SK-N-SH (cell line): ENCODE results near the gene FLOT1. TPM values are rescaled to one million over a fixed set of nuclear protein-coding genes. Genes with fewer than 3 reads are reported as not detected.
"Not testable (repeated sequence)": the region's sequence is repeated elsewhere in the genome, so short reads cannot be mapped to it uniquely, and the experiment has no call there.

Source experiments
- CTCF ChIA-PET: fragments of 300-600, 350-600 bp; formaldehyde crosslinking; extraction: SDS; loops from one replicate; lab custom pipeline; 2021; lab: Yijun Ruan, JAX
- POLR2A ChIA-PET: fragments of 350-600 bp; sonication (Branson Sonifier 250); formaldehyde crosslinking; extraction: SDS; loops from one replicate; lab custom pipeline; 2020; ENCODE audit warnings: antibody characterized with exemption, inconsistent platforms; lab: Yijun Ruan, JAX
- DNase-seq: peaks from one replicate; pipeline ENCODE4 v3.0.0; 2012
- H2AFZ ChIP-seq: fragments of 200-600 bp; sonication (generic); 2 replicates; pipeline ENCODE4 v1.8.1; 2016; ENCODE audit warnings: antibody characterized with exemption, mild to moderate bottlenecking, low read depth
- H3F3A ChIP-seq: fragments of 200-600 bp; sonication (generic); replicated peaks from 2 replicates; pipeline ENCODE3; 2016; ENCODE audit warnings: antibody characterized with exemption, mild to moderate bottlenecking; ENCODE audit not compliant: insufficient read depth
- H3K27ac ChIP-seq, 2 experiments: fragments of 200-500 bp in 1 of 2; fragments of 200-600 bp in 1 of 2; sonication (Bioruptor generic) in 1 of 2; sonication (generic), shearing (Covaris generic) in 1 of 2; 2 replicates each; pipeline versions ENCODE4 v1.5.1 to v1.6.1; 2014 to 2016; ENCODE audit warnings: low read depth in 2 of 2, inconsistent platforms in 1 of 2, low read length in 1 of 2, mild to moderate bottlenecking in 1 of 2, mixed read lengths in 1 of 2
- H3K27me3 ChIP-seq: fragments of 200-600 bp; sonication (generic), shearing (Covaris generic); 2 replicates; pipeline ENCODE4 v1.6.1; 2016; ENCODE audit warnings: mixed run types; ENCODE audit not compliant: insufficient read depth
- H3K36me3 ChIP-seq, 2 experiments: fragments of 200-500 bp in 1 of 2; fragments of 200-600 bp in 1 of 2; sonication (Bioruptor generic) in 1 of 2; sonication (generic) in 1 of 2; replicated peaks in 1 of 2; 2 replicates each; pipeline versions ENCODE3 to v1.5.1; 2014 to 2016; ENCODE audit warnings: low read length in 1 of 2, mild to moderate bottlenecking in 1 of 2; ENCODE audit not compliant: insufficient read depth in 2 of 2, control insufficient read depth in 1 of 2
- H3K4me1 ChIP-seq, 2 experiments: fragments of 200-500 bp in 1 of 2; fragments of 200-600 bp in 1 of 2; sonication (Bioruptor generic) in 1 of 2; sonication (generic), shearing (Covaris generic) in 1 of 2; 2 replicates each; pipeline versions ENCODE4 v1.5.1 to v1.6.1; 2014 to 2016; ENCODE audit warnings: low read depth in 1 of 2, low read length in 1 of 2, mixed run types in 1 of 2; ENCODE audit not compliant: insufficient read depth in 2 of 2, control insufficient read depth in 1 of 2
- H3K4me2 ChIP-seq: fragments of 200-600 bp; sonication (generic), shearing (Covaris generic); 2 replicates; pipeline ENCODE4 v1.6.1; 2017; ENCODE audit warnings: mixed run types
- H3K4me3 ChIP-seq, 2 experiments: fragments of 200-500 bp in 1 of 2; fragments of 200-600 bp in 1 of 2; sonication (Bioruptor generic) in 1 of 2; sonication (generic), shearing (Covaris generic) in 1 of 2; 2 replicates each; pipeline versions ENCODE4 v1.5.1 to v1.8.1; 2014 to 2016; ENCODE audit warnings: low read depth in 2 of 2, inconsistent platforms in 1 of 2, low read length in 1 of 2, mild to moderate bottlenecking in 1 of 2, mixed read lengths in 1 of 2, moderate library complexity in 1 of 2
- H3K79me2 ChIP-seq: fragments of 200-600 bp; sonication (generic); 2 replicates; pipeline ENCODE4 v1.8.1; 2017; ENCODE audit warnings: mild to moderate bottlenecking; ENCODE audit not compliant: insufficient read depth
- H3K9ac ChIP-seq: fragments of 200-600 bp; sonication (generic); 2 replicates; pipeline ENCODE4 v1.6.1; 2017; ENCODE audit warnings: mixed run types
- H3K9me2 ChIP-seq: fragments of 200-600 bp; sonication (generic); 2 replicates; pipeline ENCODE4 v1.6.1; 2017; ENCODE audit warnings: mixed run types
- H3K9me3 ChIP-seq: fragments of 200-600 bp; sonication (generic); 2 replicates; pipeline ENCODE4 v1.6.1; 2017; ENCODE audit warnings: mixed run types, mild to moderate bottlenecking, moderate library complexity
- H4K20me1 ChIP-seq: fragments of 200-600 bp; sonication (generic); 2 replicates; pipeline ENCODE4 v1.6.1; 2017; ENCODE audit warnings: mild to moderate bottlenecking, mixed run types; ENCODE audit not compliant: insufficient read depth
- ELF1 ChIP-seq: IDR thresholded peaks from 2 replicates; pipeline ENCODE4 v1.4.0; 2012
- FOSL2 ChIP-seq: IDR thresholded peaks from 2 replicates; pipeline ENCODE4 v1.4.0; 2012; ENCODE audit warnings: low read depth, mild to moderate bottlenecking, moderate library complexity, borderline replicate concordance
- GABPA ChIP-seq: IDR thresholded peaks from 2 replicates; pipeline ENCODE4 v1.4.0; 2012; ENCODE audit warnings: low read depth, mild to moderate bottlenecking
- GATA2 ChIP-seq: sonication (generic); formaldehyde crosslinking; IDR thresholded peaks from 2 replicates; pipeline ENCODE4 v1.5.0; 2020; ENCODE audit warnings: mild to moderate bottlenecking, missing genetic modification reagents
- RAD21 ChIP-seq: IDR thresholded peaks from 2 replicates; pipeline ENCODE4 v1.6.1; 2012; ENCODE audit warnings: mild to moderate bottlenecking, low read length
- RCOR1 ChIP-seq: fragments of 150-350 bp; IDR thresholded peaks from 2 replicates; pipeline ENCODE4 v1.6.1; 2017; ENCODE audit warnings: antibody characterized with exemption, low read length
- YY1 ChIP-seq: IDR thresholded peaks from 2 replicates; pipeline ENCODE4 v1.4.0; 2012; ENCODE audit warnings: low read depth, mild to moderate bottlenecking
- WGBS: methylation state at CpG from one replicate; pipeline ENCODE4 v1.1.6; 2017; ENCODE audit warnings: low lambda C conversion rate; 5-methylcytosine and 5-hydroxymethylcytosine counted together
- polyA plus RNA-seq, 3 experiments: library from polyadenylated mRNA; depleted of rRNA; stranded (reverse); fragments of >200 nt; gene quantifications; 2 replicates each; pipeline ENCODE4 v1.2.3, GENCODE V29; 2012

FLOT1 gene
- polyA plus RNA-seq, 1 of the 3 experiments (the other 2 are of a cell fraction): 462 TPM

DNA sequence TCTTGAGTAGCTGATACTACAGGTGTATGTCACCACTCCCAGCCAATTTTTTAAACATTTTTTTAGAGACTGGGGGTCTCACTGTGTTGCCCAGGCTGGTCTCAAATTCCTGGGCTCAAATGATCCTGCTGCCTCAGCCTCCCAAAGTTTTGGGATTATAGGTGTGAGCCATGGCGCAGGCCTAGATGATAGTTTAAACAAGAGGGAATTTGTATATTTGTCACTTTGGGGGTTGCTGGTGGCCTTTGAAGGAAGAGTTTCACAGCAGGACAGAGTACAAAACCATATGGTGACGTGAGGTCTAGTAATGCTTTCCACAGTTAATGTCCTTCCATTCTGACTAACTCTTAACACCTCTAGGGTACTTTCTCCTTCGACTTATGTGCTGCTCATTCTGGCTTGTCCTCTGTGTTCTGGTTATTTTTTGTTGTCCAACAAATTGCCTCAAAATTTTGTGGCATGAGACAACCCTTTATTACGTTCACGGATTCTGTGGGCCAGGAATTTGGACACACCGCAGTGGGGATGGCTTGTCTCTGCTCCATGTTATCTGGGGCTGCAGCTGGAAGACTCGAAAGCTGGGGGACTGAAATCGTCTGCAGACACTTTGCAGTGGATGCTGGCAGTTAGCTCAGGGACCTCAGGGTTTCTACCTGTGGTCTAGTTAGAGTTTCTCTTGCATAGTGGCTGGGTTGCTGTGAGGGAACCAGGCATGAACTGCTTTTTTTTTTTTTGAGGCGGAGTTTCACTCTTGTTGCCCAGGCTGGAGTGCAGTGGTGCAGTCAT, 24.9 kb upstream of the FLOT1 start:
- TF ChIP-seq RAD21: no peak
- peaks cover 34% of the 10 kb centered on the region for H3F3A ChIP-seq
- CTCF ChIA-PET: interaction anchor here (0.7 to 1.6 kb wide), 2 partner anchors 10 to 111 kb away, joined by 3 to 4 read pairs; no protein-coding TSS in a partner anchor
- no peak overlapping the region for H3K4me3 ChIP-seq
- H3K79me2 ChIP-seq: no peaks in the 10 kb centered on the region
- no peaks in the 10 kb centered on the region for H3K9me3 ChIP-seq
- H3K4me1 ChIP-seq: peaks cover 35 to 36% of the 10 kb centered on the region in 2 experiments
- no peak overlapping the region; a peak in 1 of 4 replicates for H3K27ac ChIP-seq
- H3K9me2 ChIP-seq: no peaks in the 10 kb centered on the region
- no peaks in the 10 kb centered on the region for H3K27me3 ChIP-seq
- H2AFZ ChIP-seq: no peak overlapping the region
- POLR2A ChIA-PET: no interaction called here
- WGBS: 90% methylated on average over 9 of the region's 9 CpGs
- no peaks in the 10 kb centered on the region for H4K20me1 ChIP-seq
- no peak for DNase-seq
- no peak overlapping the region for H3K9ac ChIP-seq
- H3K36me3 ChIP-seq: no peaks in the 10 kb centered on the region
- no peak overlapping the region for H3K4me2 ChIP-seq

DNA sequence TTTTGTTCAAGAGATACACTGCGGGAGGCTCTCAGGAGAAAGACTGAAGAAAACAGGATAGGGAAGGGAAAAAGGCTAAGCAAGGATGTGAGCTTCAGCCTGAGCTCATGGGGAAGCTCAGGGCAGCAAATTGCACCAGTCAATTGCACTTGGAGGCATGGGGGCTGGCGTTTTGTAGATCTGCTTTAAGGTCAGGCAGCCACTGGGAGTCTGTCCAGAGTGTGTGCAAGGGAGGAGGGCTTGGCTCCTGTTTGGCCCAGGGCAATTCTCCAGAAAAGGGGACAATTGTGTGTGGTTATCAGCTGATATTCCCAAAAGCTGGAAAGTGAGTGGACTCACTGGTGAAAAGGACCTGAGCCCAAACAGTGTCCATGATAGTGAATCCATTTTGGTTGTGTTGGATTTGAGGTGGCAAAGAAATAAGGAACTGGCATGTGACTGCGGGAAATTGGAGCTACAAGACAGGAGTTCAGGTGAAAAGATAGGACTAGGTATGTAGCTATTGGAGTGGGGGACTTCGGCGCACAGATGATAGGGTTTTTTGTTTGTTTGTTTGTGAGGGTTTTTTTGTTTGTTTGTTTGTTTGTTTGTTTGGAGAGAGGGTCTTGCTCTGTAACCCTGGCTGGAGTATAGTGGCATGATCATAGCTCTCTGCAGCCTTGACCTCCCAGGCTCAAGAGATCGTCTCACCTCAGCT, 24.1 kb upstream of the FLOT1 start:
- WGBS: 80% methylated on average over 6 of the region's 6 CpGs
- Histone ChIP-seq H3K27me3 (no peaks in the 10 kb centered on the region), H3K9me3 (no peaks in the 10 kb centered on the region), H3K36me3 (no peaks in the 10 kb centered on the region), H2AFZ (no peak overlapping the region), H3F3A (peaks cover 34% of the 10 kb centered on the region), H4K20me1 (no peaks in the 10 kb centered on the region), H3K9me2 (no peaks in the 10 kb centered on the region), H3K4me2 (no peak overlapping the region), H3K9ac (no peak overlapping the region), H3K4me1 (peaks cover 35 to 36% of the 10 kb centered on the region in 2 experiments), H3K4me3 (no peak overlapping the region), H3K27ac (no peak overlapping the region; a peak in 1 of 4 replicates), H3K79me2 (no peaks in the 10 kb centered on the region)
- CTCF ChIA-PET: interaction anchor here (1.6 kb wide), 1 partner anchor 10 kb away, joined by 4 read pairs; no protein-coding TSS in a partner anchor
- DNase-seq: no peak
- POLR2A ChIA-PET: interaction anchor here (0.6 kb wide), 1 partner anchor 141 kb away, joined by 4 read pairs; no protein-coding TSS in a partner anchor
- TF ChIP-seq GATA2 (CRISPR knock-in tag) (no peak), ELF1 (no peak), YY1 (no peak), FOSL2 (no peak), RCOR1 (no peak), RAD21 (no peak), GABPA (no peak)
- TF ChIP-seq, all 33 proteins: peak for 0

DNA sequence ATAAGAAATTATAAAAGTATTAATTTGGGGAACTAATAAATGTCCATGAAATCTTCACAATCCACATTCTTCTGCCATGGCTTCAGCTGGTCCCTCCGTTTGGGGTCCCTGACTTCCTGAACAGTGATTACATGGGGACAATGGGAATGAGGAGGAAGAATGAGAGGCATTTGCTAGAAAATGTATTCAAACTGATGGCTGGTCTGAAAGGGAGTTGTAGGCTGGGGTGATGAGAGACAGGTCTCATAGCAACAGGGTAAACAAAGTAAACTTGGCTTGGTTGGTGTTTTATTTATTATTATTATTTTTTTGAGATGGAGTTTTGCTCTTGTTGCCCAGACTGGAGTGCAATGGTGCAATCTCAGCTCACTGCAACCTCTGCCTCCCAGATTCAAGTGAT, 23.0 kb upstream of the FLOT1 start:
- peaks cover 34% of the 10 kb centered on the region in 2 experiments for H3K4me1 ChIP-seq
- H4K20me1 ChIP-seq, H3K27me3 ChIP-seq, POLR2A ChIA-PET, H3K9ac ChIP-seq, H3K9me2 ChIP-seq, H3K4me2 ChIP-seq, H3K36me3 ChIP-seq, H3K9me3 ChIP-seq, H3K79me2 ChIP-seq, H3K4me3 ChIP-seq, H2AFZ ChIP-seq, DNase-seq, H3K27ac ChIP-seq: not testable (repeated sequence)
- peaks cover 31% of the 10 kb centered on the region for H3F3A ChIP-seq
- 80% methylated on average over 1 of the region's 1 CpG for WGBS
- CTCF ChIA-PET: interaction anchor here (1.6 kb wide), 1 partner anchor 11 kb away, joined by 4 read pairs; no protein-coding TSS in a partner anchor

DNA sequence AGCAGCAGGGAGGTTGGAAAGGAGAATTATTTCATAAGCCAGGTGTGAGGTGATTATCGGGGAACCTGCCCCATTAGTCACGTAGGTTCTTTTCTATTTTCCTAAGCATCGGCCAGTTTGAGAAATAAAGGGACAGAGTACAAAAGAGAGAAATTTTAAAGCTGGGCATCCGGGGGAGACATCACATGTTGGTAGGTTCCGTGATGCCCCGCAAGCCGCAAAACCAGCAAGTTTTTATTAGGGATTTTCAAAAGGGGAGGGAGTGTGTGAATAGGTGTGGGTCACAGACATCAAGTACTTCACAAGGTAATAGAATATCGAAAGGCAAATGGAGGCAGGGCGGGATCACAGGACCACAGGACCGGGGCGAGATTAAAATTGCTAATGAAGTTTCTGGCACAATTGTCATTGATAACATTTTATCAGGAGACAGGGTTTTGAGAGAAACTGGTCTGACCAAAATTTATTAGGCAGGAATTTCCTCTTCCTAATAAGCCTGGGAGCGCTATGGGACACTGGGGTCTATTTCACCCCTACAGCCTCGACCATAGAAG, 22.1 kb upstream of the FLOT1 start:
- peak overlapping the region; percentile 66; the same call in 1 of the 2 replicates for H3K4me2 ChIP-seq
- H3K36me3 ChIP-seq, H3K9me3 ChIP-seq, DNase-seq, H3K27me3 ChIP-seq, H2AFZ ChIP-seq, H3K79me2 ChIP-seq, H4K20me1 ChIP-seq, H3K9me2 ChIP-seq, POLR2A ChIA-PET, H3K4me3 ChIP-seq: not testable (repeated sequence)
- H3K27ac ChIP-seq: peak overlapping the region; percentile 80 to 85
- CTCF ChIA-PET: interaction anchor here (2.0 kb wide), 1 partner anchor 10 kb away, joined by 5 read pairs; no protein-coding TSS in a partner anchor
- peaks cover 33% of the 10 kb centered on the region for H3F3A ChIP-seq
- peaks cover 25 to 26% of the 10 kb centered on the region in 2 experiments; a peak in 3 of 4 replicates for H3K4me1 ChIP-seq
- 89% methylated on average over 13 of the region's 13 CpGs for WGBS
- H3K9ac ChIP-seq: peak overlapping the region; percentile 53; the same call in 1 of the 2 replicates
